ENCODE measurements around the gene BTBD7. TPM values are rescaled to one million over a fixed set of nuclear protein-coding genes. Genes with fewer than 3 reads are reported as not detected.

BTBD7 gene
- total and polyA plus RNA-seq, 2 of the 4 experiments (the other 2 are of a cell fraction) = 11.9 to 30.5 TPM

DNA sequence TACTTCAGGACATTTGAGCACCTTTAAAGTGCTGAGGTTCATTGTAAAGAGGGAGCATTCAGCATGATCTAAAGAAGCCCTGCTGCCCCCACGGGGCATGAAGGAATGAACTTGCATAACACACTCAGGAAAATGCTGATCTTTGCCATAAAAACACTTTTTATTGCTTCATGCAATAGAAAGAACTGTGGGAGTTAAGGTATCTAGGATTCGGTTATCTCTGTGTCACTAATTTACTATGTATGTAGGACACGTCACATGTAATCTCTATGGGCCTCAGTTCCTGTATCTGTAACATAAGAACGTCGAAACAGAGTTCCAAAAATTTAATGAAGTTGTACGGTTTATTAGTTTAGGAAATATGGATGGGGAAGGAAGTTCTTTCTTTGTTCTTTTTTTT is 33.0 kb downstream of the BTBD7 start:
- no peak overlapping the region for H2AK5ac ChIP-seq (ENCODE audit: low read depth, low read length)
- dilution Hi-C loops (cut with HindIII; ENCODE audit: low sequenced_read_pairs, unreplicated experiment) = no loop called here
- H3K4me3 ChIP-seq (ENCODE audit: insufficient read depth, low read depth, low read length) = no peak overlapping the region
- intact Hi-C loops (cut with micrococcal nuclease) = loop anchor here (2.0 kb wide), 1 partner anchor 17 kb away; no protein-coding TSS in a partner anchor
- BruUV-seq (replicated peaks) = no TSS peak
- H2AFZ ChIP-seq (replicated peaks; ENCODE audit: low read length, poor library complexity) = no peak overlapping the region
- 100% methylated on average over 1 to 3 of the region's 6 CpGs for WGBS, 2 experiments (ENCODE audit: extremely low coverage in 2 of 2, insufficient read length in 1 of 2)
- no peak overlapping the region for H2BK20ac ChIP-seq (ENCODE audit: low read depth, low read length)
- H3K4me1 ChIP-seq (ENCODE audit: control insufficient read depth, insufficient read depth, low read length) = peaks cover 13% of the 10 kb centered on the region
- CTCF ChIA-PET = no interaction called here
- H3K4ac ChIP-seq (ENCODE audit: low read depth, low read length) = no peak overlapping the region
- no peak for DNase-seq
- H3K27me3 ChIP-seq (ENCODE audit: control insufficient read depth, insufficient read depth, low read length) = no peaks in the 10 kb centered on the region
- H3K9ac ChIP-seq (ENCODE audit: low read depth, low read length) = no peak overlapping the region
- no peak overlapping the region for H3K27ac ChIP-seq (ENCODE audit: insufficient read depth, low read length)
- in situ Hi-C loops (cut with MboI; ENCODE audit: low sequenced_read_pairs) = loop anchor here (25.0 kb wide), 1 partner anchor 1788 kb away; the partner anchor contains the start of gene PPP4R3A
- H3K14ac ChIP-seq (replicated peaks; ENCODE audit: low read depth, low read length) = no peak overlapping the region
- H3K9me1 ChIP-seq (ENCODE audit: insufficient read depth, low read length) = peaks cover 14% of the 10 kb centered on the region
- POLR2A ChIA-PET (ENCODE audit: unreplicated experiment) = no interaction called here
- no peak overlapping the region for H3K4me2 ChIP-seq (ENCODE audit: low read depth, low read length)
- no peak overlapping the region for H4K5ac ChIP-seq (ENCODE audit: low read depth, low read length)
- H2BK5ac ChIP-seq (ENCODE audit: low read depth, low read length, poor library complexity, severe bottlenecking) = no peak overlapping the region
- no peak overlapping the region for H3K56ac ChIP-seq (ENCODE audit: extremely low read depth, insufficient read depth, low read length)
- H4K91ac ChIP-seq (ENCODE audit: insufficient read depth, low read depth, low read length) = no peak overlapping the region
- H4K20me1 ChIP-seq (ENCODE audit: insufficient read depth, low read length) = peaks cover 26% of the 10 kb centered on the region
- 0 out of 2 replicates have a peak, but pooled peaks cover 1% of the 10 kb centered on the region for H3K36me3 ChIP-seq (ENCODE audit: control insufficient read depth, insufficient read depth, low read length)
- ATAC-seq (ENCODE audit: low read depth) = no peak
- no peak overlapping the region for H2AK9ac ChIP-seq (replicated peaks; ENCODE audit: low read depth, low read length, poor library complexity)
- TF ChIP-seq RFX5 (IDR thresholded peaks at IDR 0.05; ENCODE audit: low read depth, low read length) (no peak), CHD1 (IDR thresholded peaks at IDR 0.05; ENCODE audit: low read depth, low read length) (no peak), RCOR1 (IDR thresholded peaks at IDR 0.05; ENCODE audit: insufficient replicate concordance, low read length) (no peak), RAD21 (IDR thresholded peaks at IDR 0.05; ENCODE audit: low read length) (no peak), MXI1 (IDR thresholded peaks at IDR 0.05; ENCODE audit: borderline replicate concordance, low read depth, low read length) (no peak), MAFK (IDR thresholded peaks at IDR 0.05; ENCODE audit: low read depth, low read length) (no peak), NFE2L2 (IDR thresholded peaks at IDR 0.05; ENCODE audit: low read depth, low read length) (no peak), CEBPB (IDR thresholded peaks at IDR 0.05; ENCODE audit: low read depth, low read length) (no peak), SMC3 (IDR thresholded peaks at IDR 0.05; ENCODE audit: low read depth, low read length) (no peak), MAZ (IDR thresholded peaks at IDR 0.05; ENCODE audit: borderline replicate concordance, low read depth, low read length) (no peak), BHLHE40 (IDR thresholded peaks at IDR 0.05; ENCODE audit: low read depth, low read length) (no peak), POLR2A (IDR thresholded peaks at IDR 0.05; ENCODE audit: low read depth, low read length) (no peak), FOS (IDR thresholded peaks at IDR 0.05; ENCODE audit: low read depth, low read length) (no peak)
- TF ChIP-seq, protein P1, sequence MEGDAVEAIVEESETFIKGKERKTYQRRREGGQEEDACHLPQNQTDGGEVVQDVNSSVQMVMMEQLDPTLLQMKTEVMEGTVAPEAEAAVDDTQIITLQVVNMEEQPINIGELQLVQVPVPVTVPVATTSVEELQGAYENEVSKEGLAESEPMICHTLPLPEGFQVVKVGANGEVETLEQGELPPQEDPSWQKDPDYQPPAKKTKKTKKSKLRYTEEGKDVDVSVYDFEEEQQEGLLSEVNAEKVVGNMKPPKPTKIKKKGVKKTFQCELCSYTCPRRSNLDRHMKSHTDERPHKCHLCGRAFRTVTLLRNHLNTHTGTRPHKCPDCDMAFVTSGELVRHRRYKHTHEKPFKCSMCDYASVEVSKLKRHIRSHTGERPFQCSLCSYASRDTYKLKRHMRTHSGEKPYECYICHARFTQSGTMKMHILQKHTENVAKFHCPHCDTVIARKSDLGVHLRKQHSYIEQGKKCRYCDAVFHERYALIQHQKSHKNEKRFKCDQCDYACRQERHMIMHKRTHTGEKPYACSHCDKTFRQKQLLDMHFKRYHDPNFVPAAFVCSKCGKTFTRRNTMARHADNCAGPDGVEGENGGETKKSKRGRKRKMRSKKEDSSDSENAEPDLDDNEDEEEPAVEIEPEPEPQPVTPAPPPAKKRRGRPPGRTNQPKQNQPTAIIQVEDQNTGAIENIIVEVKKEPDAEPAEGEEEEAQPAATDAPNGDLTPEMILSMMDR (conservative IDR thresholded peaks at IDR 0.05; ENCODE audit: low read depth, low read length) = no peak
- TF ChIP-seq, protein P2, sequence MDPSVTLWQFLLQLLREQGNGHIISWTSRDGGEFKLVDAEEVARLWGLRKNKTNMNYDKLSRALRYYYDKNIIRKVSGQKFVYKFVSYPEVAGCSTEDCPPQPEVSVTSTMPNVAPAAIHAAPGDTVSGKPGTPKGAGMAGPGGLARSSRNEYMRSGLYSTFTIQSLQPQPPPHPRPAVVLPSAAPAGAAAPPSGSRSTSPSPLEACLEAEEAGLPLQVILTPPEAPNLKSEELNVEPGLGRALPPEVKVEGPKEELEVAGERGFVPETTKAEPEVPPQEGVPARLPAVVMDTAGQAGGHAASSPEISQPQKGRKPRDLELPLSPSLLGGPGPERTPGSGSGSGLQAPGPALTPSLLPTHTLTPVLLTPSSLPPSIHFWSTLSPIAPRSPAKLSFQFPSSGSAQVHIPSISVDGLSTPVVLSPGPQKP (IDR thresholded peaks at IDR 0.05; ENCODE audit: borderline replicate concordance, low read depth, low read length) = no peak
- TF ChIP-seq, protein P3, sequence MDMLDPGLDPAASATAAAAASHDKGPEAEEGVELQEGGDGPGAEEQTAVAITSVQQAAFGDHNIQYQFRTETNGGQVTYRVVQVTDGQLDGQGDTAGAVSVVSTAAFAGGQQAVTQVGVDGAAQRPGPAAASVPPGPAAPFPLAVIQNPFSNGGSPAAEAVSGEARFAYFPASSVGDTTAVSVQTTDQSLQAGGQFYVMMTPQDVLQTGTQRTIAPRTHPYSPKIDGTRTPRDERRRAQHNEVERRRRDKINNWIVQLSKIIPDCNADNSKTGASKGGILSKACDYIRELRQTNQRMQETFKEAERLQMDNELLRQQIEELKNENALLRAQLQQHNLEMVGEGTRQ (IDR thresholded peaks at IDR 0.05; ENCODE audit: low read depth, low read length) = no peak
- H2BK15ac ChIP-seq (ENCODE audit: low read depth, low read length) = no peak overlapping the region
- H4K8ac ChIP-seq (ENCODE audit: low read depth in 2 of 2, low read length in 2 of 2) = no peak overlapping the region
- H3K9me3 ChIP-seq (ENCODE audit: control insufficient read depth, insufficient read depth, low read length) = no peaks in the 10 kb centered on the region
- H3K23ac ChIP-seq (ENCODE audit: low read depth, low read length) = no peak overlapping the region
- no peak overlapping the region for H3K18ac ChIP-seq (ENCODE audit: low read depth, low read length)
- H3K79me1 ChIP-seq (ENCODE audit: low read depth in 1 of 2, low read length in 2 of 2) = peaks cover 36 to 66% of the 10 kb centered on the region in 2 experiments
- H2BK120ac ChIP-seq (ENCODE audit: low read depth, low read length) = no peak overlapping the region

Data from IMR-90 (cell line).